Esophagus squamous epithelium (tissue), 4 donors: ENCODE data around the gene TDRD10.

Experiments used
- POLR2A ChIP-seq, 4 donors: fragments of 450-650 bp; IDR thresholded peaks; one replicate each; pipeline ENCODE4 v1.6.1; 2017; ENCODE audit warnings: antibody characterized with exemption in 4 of 4, mild to moderate bottlenecking in 4 of 4, moderate library complexity in 3 of 4
- TF ChIP-seq, protein P1 (sequence below), 6 experiments: fragments of 450-650 bp in 4 of 6; fragments of 200-600 bp in 2 of 6; sonication (generic) in 2 of 6; IDR thresholded peaks; one replicate each; pipeline ENCODE4 v1.5.1; 2016 to 2019; ENCODE audit warnings: antibody characterized with exemption in 6 of 6, mild to moderate bottlenecking in 4 of 6, moderate library complexity in 4 of 6

DNA sequence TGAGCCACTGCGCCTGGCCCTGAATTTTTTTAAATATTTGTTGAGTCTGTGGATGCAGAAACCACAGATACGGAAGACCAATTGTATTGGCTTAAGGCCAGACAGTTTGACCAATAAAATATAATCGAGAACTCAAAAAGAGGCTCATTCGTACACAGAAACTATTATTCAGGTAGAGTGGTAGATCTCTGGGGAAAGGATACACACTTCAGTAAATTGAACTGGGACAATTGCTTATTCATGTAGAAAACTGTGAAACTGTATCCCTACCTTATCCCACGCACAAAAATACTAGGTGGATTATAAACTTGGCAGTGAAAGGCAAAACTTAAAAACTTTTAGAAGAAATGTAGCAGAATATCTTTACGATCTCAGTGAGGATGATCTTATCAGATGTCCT is 25.2 kb downstream of the TDRD10 start:
- TF ChIP-seq, protein P1, sequence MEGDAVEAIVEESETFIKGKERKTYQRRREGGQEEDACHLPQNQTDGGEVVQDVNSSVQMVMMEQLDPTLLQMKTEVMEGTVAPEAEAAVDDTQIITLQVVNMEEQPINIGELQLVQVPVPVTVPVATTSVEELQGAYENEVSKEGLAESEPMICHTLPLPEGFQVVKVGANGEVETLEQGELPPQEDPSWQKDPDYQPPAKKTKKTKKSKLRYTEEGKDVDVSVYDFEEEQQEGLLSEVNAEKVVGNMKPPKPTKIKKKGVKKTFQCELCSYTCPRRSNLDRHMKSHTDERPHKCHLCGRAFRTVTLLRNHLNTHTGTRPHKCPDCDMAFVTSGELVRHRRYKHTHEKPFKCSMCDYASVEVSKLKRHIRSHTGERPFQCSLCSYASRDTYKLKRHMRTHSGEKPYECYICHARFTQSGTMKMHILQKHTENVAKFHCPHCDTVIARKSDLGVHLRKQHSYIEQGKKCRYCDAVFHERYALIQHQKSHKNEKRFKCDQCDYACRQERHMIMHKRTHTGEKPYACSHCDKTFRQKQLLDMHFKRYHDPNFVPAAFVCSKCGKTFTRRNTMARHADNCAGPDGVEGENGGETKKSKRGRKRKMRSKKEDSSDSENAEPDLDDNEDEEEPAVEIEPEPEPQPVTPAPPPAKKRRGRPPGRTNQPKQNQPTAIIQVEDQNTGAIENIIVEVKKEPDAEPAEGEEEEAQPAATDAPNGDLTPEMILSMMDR (IDR thresholded peaks at IDR 0.05), result no peak
- TF ChIP-seq POLR2A (IDR thresholded peaks at IDR 0.05), result no peak
